Inflammatory macrophage treated with lipopolysaccharide for 1 hour (primary cell): ENCODE results near the gene ISLR.

Experiments
- DNase-seq, 2 donors: peaks; one replicate each; pipeline ENCODE4 v3.0.0-alpha.2; 2020 to 2022

Gene ISLR

DNA sequence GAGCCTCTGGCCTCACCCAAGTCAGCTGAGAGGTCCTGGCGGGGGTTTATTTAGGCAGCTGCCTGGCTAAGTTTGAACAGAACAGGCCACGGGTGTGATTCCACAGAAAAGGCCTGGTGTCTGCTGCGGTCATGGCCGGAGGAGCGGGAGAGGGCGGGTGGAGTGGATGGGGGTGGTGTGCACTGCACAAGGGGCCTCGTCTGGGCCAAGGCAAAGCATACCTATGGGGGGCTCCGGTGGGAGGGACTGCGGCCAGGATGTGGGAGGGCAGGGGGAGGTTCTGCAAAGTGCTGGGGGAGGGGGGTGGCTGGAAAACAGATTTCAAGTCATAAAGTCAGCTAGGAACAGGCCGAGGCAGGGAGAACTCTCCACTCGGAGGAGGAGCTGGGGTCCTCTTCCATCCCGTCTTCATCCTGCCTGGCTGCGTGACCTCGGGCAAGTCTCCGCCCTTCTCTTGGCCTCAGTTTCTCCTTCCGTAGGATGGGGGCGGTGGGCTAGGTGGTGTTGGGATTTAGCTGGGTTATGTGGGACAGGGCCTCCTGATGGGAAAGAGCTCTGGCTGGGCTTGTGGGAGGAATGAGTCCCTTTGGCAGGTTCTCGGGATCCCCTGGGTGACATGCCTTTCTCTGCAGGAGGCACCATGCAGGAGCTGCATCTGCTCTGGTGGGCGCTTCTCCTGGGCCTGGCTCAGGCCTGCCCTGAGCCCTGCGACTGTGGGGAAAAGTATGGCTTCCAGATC, 878 bp downstream of the ISLR start:
- DNase-seq: no peak

DNA sequence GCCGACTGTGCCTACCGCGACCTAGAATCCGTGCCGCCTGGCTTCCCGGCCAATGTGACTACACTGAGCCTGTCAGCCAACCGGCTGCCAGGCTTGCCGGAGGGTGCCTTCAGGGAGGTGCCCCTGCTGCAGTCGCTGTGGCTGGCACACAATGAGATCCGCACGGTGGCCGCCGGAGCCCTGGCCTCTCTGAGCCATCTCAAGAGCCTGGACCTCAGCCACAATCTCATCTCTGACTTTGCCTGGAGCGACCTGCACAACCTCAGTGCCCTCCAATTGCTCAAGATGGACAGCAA, 1.4 kb downstream of the ISLR start:
- no peak for DNase-seq

DNA sequence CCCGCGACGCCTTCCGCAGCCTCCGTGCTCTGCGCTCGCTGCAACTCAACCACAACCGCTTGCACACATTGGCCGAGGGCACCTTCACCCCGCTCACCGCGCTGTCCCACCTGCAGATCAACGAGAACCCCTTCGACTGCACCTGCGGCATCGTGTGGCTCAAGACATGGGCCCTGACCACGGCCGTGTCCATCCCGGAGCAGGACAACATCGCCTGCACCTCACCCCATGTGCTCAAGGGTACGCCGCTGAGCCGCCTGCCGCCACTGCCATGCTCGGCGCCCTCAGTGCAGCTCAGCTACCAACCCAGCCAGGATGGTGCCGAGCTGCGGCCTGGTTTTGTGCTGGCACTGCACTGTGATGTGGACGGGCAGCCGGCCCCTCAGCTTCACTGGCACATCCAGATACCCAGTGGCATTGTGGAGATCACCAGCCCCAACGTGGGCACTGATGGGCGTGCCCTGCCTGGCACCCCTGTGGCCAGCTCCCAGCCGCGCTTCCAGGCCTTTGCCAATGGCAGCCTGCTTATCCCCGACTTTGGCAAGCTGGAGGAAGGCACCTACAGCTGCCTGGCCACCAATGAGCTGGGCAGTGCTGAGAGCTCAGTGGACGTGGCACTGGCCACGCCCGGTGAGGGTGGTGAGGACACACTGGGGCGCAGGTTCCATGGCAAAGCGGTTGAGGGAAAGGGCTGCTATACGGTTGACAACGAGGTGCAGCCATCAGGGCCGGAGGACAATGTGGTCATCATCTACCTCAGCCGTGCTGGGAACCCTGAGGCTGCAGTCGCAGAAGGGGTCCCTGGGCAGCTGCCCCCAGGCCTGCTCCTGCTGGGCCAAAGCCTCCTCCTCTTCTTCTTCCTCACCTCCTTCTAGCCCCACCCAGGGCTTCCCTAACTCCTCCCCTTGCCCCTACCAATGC, 2.0 kb downstream of the ISLR start:
- DNase-seq: no peak

DNA sequence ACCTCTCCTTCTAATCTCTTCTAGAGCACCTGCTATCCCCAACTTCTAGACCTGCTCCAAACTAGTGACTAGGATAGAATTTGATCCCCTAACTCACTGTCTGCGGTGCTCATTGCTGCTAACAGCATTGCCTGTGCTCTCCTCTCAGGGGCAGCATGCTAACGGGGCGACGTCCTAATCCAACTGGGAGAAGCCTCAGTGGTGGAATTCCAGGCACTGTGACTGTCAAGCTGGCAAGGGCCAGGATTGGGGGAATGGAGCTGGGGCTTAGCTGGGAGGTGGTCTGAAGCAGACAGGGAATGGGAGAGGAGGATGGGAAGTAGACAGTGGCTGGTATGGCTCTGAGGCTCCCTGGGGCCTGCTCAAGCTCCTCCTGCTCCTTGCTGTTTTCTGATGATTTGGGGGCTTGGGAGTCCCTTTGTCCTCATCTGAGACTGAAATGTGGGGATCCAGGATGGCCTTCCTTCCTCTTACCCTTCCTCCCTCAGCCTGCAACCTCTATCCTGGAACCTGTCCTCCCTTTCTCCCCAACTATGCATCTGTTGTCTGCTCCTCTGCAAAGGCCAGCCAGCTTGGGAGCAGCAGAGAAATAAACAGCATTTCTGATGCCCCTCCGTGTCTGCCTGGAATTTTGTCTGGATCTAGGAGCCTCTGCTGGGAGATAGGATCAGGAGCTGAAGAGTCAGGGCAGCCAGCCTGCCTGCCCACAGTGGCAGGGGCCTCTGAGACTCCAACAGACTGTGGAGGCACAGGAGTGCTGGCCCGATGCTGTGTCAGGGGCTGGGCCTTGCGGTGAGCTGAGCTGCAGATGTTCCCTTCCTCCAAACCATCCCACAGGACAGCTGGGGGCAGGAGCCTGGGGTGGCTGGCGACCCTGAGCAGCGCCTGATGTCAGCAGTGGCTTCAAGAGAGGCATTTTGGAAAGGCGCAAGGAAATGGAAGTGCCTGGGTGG, 3.0 kb downstream of the ISLR start:
- DNase-seq: no peak

DNA sequence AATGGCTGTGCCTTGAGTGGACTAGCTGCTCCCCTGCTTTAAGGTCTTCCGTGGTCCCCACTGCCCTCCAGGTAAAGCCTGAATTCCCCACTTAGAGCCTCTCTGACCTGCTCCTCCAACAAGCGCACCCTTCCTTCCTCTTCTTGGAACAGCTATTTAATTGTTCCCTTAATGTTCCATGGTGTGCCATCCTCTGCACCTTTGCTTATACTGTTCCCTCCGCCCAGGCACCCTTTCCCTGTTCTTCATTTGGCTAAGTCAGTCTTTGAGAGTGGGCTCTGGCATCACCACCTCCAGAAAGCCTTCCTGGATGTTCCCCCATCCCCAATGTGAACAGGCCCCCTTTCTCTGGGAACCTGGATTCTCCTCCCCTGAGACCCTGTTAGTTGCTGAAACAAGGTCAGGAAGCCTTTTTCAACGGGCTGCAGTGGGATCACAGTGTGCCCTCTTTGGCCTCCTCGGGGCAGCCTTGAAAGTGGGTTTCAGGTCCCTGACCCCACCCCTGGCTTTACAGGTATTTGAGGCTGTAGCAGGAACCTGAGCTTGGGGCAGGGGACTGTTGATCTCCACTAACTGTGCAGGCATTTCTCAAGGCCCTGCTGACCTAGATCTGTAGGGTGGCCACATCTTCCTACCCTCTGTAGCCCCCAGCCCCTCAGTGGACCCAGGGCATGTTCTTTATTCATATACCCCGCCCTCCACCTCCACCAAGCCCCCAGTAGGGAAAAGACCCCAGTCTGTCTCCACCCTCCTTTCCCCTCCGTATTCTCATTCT, 5.0 kb downstream of the ISLR start:
- no peak for DNase-seq

DNA sequence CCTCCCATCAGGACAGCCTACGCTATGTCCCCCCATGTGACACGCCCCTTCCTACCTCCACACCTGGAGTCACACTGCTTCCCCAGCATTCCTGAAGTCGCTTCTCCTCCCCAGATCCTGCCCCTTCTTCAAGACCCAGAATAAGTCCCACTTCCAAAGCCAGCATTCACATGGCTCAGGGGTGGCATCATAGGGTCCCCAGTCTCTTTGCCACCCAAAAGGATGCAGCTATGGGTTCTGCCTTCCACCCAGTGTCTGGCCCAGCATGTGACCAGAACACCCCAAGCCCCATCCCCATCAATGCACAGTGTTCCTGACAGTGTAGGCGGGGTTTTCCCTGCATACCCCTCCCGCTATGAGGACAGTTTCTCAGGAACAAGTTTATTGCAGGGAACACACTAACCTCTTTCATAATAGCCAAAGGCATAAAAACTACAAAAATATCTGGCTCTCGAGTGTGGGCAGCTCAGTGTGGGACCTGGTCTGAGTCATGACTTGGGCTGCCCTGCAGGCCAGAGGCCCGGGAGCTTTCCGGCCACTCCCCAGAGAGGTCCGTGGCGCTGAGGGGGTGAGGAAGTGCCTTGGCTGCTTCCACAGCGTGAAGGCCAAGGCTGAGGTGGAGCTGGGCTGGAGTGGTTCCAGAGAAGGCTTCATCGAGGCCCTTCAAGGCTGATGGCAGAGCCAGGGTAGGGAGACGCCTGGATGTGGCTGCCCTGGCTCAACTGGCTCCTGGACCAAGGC, 5.8 kb downstream of the ISLR start:
- DNase-seq: peak; percentile 40 to 74

DNA sequence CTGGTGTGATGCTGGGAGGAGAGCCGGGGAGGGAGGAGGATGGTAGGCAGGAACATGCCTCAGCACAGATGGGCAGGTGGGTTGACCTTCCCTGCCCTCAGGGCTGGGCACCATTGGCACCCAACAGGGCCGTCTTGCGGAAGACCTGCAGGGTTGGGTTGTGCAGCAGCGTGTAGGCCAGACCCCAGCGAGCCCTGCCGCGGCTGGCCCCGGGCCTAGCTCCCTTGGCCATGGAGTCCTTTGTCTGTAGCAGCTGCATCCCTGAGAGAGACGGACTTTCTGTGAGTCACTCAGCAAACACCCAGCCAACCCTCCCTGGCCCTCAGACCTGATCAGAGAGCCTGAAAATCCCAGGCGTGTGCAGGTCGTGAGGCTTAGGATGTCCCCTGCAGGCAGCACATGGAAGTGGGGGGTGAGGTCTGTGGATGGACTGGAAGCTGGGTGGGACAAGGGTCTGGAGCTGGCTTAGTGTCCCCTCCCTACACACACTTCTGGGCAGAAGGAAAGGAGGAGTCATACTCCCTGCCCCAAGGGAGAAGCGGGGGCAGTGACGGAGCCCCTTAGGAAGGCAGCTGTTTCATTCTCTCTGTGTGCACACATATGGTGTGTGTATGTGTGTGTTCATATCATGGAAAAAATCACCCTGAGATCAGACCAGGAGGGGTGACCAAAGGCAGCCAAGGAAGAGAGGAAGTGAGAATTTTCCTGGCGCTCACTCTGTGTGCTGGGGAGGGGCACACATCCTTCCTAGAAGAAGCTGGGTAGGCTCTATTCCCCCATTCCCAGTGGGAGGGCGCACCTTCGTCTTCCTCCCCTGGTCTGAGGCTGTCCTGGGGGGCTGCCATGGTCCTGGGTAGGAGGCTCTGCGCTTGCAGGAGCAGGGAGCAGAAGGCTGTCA, 6.7 kb downstream of the ISLR start:
- no peak for DNase-seq

DNA sequence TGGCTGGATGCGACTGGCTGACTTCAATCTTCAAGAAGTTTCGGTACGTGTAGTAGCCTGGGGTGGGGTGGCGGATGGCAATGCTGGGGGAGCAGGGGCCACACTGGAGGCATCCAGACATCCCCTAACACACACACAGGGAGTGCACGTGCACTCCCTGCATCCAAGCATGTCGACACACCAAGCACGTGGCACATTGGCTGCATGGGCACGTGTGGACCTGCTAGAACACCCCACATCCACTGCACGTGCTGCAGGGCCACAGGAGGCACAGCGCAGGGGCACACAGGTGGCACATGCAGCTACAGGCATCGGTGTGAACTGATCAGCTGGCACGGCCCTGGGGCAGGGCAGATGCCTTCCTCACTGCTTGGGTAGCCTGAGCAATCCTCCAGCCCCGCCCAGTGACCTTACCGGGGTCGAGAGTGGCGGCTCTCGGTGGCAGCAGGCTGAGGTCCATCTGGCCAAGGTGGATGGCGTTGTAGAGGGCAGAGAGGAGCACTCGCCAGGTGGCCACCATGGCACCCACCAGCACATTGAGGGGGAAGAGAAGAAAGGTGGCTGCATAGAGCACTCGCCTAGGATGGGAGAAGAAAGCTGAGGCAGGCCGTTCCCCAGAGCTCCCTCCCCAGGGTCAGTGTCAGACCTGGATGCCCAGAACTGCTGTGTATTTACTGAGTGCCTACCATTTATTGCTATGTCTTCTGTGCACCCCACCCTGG, 7.5 kb downstream of the ISLR start:
- no peak for DNase-seq

DNA sequence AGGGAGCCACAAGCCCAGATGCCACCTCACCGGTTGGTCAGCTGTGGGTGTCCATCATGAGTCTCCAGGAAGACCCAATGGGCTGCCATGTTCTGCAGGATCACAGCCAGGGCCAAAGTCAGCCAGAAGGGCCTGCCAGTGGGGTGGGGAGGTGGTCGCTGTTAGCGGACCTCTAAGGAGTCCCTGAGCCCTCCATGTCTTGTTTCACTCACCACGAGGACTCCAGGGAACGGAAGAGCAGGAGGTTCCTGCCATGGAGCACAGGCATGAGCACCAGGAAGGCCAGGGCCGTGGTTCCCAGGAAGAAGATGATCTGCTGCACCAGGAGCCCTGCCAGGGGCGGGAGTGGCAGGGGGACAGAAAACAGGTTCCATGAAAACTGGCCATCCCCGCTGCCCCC, 8.6 kb downstream of the ISLR start:
- no peak for DNase-seq

DNA sequence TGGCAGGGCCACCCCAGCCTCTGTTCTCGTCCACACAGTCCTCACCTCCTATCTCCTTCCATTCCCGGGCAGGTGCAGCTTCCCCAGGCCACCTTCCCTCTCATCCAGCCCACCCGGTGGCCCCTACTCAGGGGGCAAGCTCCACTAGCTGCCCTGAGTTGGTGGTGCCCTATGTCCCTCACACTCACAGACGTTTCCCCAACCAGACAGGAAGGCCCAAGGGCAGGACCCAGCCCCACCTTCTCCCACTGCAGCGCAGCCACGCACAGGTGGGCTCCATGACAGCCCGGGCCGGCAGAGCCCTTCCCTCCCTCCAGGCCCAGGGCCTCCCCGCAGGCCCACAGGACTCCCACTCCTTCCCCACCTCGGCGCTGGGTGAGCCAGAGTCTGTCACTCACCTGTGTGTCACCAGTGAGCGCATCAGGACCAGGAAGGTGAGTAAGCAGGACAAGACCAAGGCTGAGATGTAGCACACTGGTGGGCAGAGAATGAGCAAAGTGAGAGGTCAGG, 11.1 kb downstream of the ISLR start:
- no peak for DNase-seq

DNA sequence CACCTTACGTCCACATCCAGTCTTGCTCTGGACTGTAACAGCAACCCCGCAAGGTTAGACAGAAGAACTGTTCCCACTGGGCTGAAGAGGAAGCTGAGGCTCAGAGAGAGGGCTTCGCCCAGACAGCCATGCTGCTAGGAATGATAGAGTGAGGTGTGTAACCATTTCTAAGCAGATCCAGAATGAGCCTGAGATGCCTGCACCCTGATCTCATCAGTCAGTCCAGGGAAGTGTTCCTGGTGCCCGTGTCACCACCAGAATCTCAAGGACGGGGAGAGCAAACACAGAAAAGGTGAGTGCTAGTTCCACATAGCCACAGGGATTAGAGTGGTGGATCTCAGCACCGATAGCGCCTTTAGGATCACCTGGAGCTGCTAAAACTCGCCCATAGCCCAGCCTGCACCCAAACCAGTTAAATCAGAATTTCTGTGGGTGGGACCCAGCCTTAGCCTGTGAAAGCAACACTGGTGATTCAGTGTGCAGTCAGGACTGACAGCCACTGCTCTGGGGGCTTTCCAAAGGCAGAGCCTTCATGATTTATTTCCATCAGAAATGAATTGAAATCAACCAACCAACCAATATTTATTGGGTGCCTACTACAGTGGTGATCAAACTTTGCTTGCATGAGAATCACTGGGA, 12.3 kb downstream of the ISLR start:
- no peak for DNase-seq

DNA sequence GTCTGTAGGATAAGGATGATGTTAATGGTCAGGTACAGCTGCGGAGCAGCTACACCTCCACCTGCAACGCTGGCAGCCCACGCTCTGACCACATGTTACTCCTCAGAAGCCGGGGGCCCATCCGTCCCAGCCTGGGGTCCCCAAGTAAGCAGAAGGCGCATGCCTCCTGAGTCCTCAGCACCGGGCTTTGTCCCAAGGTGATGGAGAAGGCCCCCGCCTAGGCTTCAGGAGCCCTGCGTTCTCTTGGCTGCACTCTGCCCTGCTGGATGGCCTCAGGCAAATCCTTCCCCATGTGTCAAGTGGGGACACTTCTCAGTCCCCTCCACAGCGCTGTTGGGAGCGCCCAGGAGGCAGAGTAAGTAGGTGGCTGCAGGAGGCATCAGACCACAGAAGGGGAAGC, 14.7 kb downstream of the ISLR start:
- no peak for DNase-seq

DNA sequence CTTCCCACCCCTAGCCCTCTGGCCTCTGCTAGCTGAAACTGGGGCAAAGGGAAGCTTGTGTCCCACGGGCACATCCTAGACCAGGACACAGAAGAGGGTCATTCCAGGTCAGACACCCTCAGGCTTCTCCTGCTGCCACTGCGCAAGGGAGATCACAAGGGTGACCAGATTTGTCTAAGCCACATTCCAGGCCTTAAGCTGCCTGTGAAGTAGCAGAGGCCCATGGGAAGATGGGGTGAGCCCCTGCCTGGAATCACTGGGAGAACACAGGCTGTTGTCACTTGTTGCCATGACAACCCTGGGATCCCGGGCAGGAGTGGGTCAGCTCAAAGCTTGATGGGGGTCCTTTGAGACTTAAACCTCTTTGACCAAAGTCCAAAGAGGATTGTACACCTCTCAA, 18.3 kb downstream of the ISLR start:
- no peak for DNase-seq

DNA sequence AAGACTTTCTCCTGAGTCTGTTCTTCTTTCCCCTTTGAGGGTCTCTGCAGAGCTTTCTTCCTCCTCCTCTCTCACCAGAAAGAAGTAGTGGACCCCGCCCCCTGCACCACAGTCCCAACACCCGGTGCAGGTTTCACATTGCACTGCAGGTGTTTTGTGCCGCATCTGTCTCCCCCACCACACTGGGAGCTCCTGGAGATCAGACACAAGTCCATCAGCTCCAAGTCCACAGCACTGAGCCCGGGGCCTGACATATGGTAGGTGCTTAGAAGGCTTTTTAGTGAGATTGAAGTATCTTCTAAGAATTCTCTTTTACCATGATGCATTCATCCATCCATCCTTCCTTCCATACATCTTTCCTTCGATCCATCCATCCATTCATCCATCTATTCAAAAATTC, 19.2 kb downstream of the ISLR start:
- DNase-seq: no peak

DNA sequence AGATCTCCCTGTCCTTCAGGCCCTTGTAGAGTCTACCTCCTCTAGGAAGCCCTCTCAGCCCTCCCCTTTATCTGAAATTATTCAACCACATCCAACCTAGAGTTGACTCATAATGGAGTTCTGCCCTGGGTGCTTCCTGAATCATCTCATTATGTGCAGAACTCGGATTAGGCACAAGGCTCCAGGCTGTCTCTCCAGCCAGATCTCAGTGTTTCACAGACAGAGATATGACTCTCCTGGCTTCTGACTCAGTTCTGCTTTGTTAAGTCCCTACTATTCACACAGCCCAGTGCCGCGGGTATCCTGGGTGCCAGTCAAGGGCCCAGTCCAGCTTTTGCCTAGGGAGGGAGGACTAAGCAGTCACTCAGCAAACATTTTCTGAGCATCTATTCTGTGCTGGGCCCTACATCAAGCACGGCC, 19.8 kb downstream of the ISLR start:
- DNase-seq: peak in 1 of 2 donors; percentile 6

DNA sequence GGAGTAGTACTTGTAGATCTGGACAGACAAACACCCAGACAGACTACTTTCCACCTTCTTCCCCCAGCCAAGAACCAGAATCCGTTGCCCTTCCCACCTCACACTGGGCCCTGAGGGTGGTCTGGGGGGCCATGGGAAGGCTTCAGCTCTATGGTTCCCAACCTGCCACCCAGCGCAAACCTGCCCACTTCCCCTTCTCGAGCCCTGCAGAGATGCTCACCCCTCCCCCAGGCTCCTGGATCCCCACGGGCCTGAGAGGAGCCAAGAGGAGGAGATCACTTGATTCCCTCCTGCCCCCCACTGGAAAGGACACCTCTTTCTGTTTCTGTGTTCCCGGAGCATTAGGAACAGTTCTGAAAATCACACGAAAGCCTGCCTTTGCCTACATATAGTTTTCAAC, 20.4 kb downstream of the ISLR start:
- DNase-seq: no peak

DNA sequence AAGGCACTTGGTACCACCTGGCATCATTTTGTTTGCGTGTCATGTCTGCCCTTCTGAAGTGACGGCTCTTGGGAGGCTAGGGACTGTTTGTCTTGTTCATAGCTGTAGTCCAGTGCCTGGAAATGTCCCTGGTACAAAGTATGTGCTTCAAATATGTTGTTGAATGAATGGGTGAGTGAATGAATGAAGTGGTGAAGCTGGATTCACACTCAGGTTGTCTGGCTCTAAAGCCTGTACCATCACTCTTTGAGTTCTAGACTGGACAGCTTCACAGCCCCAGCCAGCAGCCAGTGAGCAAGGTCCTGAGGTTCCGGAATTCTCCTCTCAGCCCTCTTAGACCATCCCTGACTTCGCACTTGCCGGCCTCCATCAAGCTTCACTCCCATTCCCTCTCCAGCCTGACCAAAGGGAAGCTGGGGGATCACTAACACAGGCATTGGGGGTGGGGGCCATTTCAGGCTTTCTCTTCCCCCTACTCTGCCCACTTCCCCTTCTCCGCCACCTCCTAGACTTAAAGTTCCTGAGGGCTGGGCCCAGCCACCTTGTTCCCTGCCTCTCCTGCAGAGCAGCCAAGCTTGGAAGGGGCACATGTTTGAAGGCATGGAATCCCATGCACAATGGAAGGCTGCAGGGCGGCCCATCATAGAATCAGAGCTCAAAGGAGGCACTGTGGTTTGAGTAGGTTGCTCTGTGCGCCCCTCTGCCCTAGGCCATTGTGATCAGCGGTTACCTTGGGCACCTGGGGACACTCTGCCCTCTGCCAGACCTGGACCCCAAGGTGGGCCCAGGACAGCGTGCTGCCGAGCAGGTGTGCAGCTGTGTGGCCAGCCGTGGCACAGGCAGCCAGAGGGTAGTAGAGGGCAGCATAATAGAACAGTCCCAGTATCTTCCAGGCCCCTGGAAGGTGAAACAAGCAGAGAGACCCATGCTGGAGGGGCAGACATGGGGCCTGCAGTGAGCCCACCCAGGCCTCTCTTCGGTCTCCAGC, 21.4 kb downstream of the ISLR start:
- DNase-seq: no peak

DNA sequence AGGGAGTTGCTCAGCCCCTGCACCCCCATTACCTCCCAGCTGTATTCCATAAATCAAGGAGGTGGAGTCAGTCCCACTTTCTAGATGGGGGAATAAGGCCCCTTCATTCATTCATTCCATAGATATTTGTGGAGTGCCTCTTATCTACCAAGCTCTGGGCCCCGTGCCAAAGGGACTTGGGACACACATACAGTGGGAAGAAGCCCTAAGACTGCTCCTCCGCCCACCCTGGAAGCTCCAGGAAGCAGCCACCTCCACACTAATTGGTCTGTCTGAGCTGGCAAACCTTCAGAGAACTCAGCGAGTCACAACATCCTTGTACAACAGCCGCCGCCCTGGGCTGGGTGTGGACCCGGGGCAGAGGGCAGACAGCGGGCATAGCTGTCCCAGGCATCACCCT, 22.7 kb downstream of the ISLR start:
- peak; percentile 68 to 86 for DNase-seq
